HG03469 (cell line): Measurements from ENCODE around the gene RPS6KA3.
A peak's percentile ranks its signal among the peaks of the same experiment; 100 is the strongest.

Experiments
- ATAC-seq: cut with Tn5 transposase; IDR thresholded peaks from one replicate; pipeline ENCODE4 v1.9.1; 2021; ENCODE audit warnings: mild to moderate bottlenecking, moderate library complexity, moderate number of reproducible peaks; ENCODE audit not compliant: unreplicated experiment

RPS6KA3 gene

DNA sequence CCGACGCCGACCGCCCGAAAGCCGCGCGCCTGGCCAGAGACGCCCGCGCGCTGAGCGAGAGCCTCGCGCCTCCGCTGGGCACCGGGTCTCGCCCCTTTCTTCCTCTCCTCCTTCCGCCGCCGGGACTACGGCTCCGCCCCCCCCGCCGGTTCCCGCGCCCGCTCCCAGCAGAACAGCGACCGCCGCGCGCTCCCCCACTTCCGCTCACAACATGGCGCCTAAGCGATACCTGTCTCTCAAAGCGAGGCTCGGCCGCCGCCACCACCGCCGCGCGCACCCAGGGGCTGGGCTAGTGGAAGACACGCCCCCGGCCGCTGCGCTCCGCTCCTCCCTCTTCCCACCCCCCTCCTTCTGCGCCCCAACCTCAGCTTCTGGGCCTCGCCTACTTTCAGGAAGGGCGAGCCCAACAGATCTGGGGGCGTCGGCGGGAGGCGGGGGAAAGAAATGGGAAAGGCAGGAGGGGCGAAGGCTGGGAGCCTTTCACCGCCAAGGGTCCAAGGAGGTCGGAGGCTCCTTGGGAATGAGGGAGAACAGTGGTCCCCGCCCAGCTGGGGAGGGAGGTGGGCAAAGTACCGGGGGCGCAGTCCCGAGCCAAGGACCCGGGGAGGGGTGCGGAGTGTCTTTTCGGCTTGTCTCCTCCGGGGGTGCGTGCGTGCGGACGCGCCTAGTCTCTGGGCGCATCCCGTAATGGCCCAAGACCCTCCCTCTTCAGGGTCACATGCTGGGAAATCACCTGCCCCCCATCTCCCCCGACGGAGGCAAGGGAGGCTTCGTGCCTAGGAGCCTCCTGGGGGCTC, at the start of gene RPS6KA3:
RPS6KA3 (minus strand) TSS at position 100 of the 797 bp plus-strand sequence. CDS start 277 bp downstream, outside the sequence.
- peak; percentile 57 for ATAC-seq

DNA sequence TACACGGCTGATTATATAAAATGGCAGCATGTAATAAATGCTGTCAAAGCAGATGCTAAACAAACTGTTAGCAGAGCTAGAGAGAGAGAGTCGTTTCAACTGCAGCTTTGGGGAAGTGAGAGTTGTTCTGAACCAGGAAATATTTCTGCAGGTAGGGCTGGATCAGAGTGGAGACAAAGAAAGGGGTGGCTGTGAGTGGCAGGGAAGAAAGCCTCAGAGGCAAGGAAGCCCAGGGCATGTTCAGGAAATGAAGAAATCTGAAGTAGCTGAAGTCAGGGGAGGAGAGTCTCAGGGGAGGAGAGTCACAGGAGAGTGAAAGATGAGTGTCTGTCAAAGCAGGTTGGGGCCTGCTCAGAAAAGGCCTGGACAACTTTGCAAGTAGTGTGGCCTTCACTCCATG, 48.4 kb upstream of the RPS6KA3 start:
- ATAC-seq: peak; percentile 71

DNA sequence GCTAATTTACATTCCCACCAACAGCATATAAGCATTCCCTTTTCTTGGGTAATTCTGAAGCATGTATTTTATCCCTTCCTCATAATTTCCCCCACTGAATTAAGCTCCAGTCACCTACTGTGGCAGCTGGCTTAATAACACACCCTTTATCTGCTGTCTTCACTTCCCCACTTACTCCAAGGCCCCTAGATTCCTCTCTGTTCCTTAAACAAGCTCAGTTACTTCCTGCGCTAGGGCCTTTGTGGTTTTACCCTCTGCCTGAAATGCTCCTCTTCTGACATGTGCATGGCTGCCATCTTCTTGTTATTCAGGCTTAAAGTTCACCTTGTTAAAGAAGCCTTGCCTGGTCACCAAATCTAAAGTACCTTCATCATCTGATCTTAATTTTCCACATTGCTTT, 47.2 kb upstream of the RPS6KA3 start:
- no peak for ATAC-seq

DNA sequence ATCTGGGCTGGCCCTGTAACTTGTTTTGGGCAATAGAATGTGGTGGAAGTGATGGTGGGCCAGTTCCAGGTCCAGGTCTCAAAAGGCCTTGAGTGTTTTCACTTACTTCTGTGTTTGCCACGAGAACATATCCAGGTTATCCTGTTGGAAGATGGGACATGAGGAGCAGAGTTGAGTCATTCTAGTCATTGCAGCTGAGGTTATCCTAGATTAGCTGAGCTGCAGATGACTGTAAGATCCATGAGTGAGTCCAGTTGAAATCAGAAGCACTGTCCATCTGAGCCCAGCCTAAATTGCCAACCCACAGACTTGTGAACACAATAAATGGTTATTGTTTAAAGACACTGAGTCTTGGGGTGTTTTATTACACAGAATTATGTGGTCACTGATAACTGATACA, 45.3 kb upstream of the RPS6KA3 start:
- no peak for ATAC-seq

DNA sequence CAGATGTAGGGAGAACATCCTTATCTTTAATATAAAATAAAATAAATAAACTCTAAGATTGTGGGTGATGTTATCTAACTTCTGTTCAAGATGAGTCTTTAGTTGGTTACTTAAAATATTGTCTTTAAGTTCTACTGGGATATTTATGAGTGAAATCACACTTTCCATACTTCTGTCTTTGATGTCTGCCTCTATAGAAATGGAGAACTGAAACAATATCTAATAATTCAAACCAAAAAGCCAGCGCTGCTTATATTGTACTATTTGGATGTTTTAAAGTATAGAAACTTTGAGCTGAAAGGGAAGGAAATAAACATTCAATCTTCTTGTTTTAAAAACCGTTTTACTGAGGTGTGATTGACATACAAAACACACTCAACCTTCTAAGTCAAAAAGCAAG, 44.8 kb upstream of the RPS6KA3 start:
- ATAC-seq: no peak

DNA sequence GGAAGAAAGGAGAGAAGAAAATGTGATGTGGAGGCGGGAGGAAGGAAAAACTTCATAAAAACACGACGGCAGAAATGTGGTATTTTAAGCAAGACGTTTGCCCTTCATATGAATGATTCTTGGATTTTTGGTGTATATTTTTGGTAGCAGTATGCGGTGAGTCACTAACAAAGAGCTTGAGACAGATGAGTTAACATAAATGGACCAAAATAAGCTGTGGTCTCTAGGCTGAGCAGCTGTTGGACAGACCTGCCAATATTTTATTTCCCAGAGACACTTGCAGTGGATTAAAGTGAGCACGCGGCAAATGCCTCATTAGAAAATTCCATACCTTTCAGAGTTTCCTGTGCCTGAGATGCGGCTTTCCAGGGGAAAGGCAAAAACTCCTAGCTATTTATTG, 43.1 kb upstream of the RPS6KA3 start:
- no peak for ATAC-seq

DNA sequence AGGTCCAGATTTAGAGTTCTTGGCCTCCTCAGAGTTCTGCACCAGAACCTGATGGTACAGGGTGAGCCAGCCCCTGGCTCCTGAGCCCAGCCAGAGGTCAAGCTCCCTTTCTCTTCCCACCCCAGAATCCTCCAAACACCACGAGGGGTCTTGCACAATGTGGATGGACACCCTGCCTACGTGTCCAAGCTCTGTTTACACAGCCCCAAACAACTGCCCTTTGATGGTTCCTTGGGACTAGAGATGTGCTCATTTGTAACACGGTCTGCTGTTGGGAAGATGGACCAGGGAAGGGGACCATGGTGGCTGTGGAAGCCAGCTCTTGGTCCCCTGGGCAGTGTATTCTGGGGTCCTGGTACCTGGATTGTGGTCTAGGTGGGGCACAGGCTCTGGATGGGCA, 40.0 kb upstream of the RPS6KA3 start:
- no peak for ATAC-seq

DNA sequence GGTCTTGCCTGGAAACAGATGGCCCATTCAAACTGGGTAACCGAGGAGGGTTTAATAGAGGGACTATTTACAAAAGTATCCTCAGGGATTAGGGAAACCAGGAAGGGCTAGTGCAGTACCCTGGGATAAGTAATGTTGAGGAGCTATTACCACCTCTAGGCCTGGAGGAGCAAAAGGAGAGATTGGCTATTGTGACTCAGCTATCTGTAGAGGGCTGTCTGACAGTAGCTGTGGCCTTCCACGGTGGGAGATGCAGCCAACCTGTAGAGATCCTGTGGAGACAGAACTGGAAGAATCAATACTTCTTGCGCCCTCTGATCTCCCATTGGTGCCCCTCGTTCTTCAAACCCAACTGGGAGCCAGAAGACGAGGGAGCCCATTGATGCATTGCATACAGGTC, 34.1 kb upstream of the RPS6KA3 start:
- no peak for ATAC-seq

DNA sequence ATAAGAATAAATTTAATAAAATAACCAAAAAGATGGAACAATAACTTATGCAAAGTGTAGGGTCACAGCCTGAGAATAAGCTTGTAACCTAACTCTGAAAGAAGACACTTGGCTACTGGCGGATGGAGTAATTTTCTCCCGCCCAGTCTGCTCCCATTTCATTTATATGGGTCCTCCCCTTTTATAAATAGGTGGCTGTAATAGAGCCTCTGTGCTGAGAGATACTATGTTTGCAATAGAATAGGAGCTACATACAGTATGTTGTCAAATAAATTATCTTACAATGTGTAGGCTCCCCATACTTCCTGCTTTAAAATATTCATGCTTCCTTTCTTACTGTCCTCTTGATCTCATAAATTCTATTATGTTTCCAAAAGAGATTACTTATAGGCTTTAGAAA, 28.2 kb upstream of the RPS6KA3 start:
- ATAC-seq: no peak

DNA sequence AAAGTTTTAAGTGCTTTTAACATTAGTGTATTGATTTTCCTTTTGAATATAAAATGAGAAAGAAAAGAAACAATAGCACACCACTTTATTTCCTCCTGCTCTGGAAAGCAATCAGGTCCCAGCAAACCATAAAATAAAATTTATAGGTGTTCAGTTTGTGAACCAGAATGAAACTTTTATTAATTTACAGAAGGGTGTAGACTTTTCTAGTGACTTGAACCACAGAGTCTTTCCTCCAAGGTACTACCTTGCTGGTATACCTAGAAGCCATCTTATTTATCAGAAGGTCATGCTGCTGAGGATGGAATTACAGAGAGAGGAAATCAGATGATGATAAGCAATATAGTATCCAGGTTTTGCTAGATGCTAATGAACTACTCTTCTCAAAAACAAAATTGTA, 27.6 kb upstream of the RPS6KA3 start:
- ATAC-seq: no peak

DNA sequence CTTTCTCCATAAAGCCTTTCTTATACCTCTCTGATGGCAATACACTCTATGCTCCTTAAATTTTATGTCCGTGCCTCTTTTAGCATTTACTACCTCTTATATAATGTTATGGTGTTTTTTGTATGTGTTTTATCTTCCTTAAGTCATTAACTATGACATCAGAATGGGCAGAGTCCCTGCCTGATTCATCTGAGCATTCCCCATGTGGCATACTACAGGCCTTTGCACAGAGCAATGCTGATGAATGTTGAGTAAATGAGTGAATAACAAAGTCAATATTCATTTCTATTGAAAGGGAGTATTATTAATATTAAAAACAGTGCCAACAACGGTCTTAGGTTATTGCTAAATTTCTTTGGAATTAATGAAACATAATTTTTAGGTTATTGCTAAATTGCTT, 18.8 kb upstream of the RPS6KA3 start:
- no peak for ATAC-seq

DNA sequence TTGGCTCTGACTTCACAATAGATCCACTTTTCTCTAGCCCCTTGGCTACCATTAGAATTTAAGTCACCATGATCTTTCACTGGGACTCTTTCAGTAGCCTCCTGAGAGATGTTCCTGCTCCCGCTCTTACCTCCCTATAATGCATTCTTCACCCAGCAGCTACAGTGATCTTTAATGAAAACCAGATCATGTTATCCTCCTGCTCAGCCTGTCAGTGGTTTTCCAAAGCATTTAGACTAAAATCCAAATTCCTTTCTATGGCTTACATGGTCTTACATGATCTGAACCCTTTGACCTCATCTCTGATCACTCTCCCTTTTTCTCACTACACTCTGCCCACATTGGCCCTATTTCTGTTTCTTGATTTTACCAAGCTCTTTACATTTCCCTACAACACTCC, 18.3 kb upstream of the RPS6KA3 start:
- no peak for ATAC-seq

DNA sequence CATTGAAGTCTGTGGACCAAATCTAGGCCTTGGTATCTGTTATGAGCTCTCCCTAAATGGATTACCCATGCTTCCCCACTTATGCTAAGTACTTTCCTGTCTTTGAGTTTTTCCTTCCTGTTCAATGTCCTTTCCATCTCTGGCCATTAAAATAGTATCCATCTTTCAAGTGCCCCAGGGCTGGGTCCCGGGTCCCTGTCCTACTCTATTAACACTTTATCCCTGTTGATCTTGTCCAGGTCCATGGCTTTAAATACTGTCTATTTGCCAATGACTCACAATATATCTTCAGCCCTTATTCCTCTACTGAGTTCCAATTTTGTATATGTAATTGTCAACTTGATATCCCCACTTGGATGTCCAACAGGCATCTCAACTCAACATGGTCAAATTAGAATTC, 17.7 kb upstream of the RPS6KA3 start:
- no peak for ATAC-seq

DNA sequence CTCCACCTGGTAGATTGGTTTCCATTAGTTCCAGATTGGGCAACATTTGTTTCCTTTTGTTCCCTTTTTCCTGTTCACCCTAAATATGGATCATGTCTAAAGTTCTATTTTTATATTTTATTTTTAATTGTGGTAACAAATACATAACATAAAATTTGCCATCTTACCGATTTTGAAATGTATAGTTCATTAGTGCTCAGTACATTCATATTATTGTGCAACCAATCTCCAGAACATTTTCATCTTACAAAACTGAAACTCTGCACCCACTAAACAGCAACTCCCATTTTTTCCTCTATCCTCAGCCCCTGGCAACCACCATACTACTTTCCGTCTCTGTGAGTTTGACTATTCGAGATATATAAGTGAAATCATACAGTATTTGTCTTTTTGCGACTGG, 14.2 kb upstream of the RPS6KA3 start:
- ATAC-seq: no peak

DNA sequence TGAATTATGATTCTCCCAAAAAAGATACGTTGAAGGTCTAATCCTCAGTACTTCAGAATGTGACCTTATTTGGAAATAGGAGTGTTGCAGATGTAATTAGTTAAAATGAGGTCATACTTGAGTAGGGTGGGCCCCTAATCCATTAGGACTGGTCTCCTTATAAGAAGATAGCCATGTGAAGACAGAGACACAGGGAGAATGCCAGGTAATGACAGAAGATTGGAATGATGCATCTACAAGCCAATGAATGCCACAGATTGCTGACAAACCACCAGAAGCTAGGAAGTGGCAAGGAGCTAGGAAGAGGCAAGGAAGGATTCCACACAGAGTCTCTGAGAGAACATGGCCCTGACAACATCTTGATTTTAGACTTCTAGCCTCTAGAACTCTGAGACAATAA, 7.4 kb upstream of the RPS6KA3 start:
- no peak for ATAC-seq

DNA sequence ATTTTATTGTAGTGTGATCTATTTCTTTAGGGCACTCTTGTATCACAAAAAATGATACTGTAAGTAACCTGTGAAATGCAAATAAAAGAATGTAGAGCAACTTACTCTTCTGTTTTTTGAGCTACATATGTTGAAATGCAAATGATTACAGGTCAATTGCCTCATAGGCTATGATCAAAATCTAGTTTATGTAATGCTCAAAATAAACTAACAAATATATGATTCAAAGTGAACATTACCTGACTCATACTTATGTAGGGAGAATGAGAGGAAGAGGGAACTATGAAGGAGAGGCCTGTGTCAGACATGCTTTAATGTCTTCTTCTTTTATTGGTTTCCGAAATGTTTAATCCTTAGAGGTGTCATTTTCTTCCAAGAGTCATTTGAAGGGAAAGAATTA, 5.0 kb upstream of the RPS6KA3 start:
- no peak for ATAC-seq

DNA sequence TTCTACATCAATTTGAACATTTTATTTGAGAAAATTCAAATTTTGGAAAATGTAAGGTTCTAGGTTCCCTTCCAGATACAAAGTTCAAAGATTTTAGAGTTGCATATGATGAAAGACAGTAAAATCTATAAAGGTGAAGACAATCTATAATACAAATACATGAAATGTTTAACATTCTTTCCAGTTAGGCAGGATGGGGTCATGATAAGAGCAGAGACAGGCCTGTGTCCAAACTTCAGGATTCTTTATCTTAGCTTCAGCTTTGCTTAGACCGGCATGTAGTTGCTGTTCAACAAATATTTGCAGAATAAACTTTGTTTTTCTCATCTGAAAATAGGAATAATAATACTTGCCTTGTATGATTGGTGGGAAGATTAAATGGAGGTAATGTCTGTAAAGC, 4.5 kb upstream of the RPS6KA3 start:
- ATAC-seq: no peak

DNA sequence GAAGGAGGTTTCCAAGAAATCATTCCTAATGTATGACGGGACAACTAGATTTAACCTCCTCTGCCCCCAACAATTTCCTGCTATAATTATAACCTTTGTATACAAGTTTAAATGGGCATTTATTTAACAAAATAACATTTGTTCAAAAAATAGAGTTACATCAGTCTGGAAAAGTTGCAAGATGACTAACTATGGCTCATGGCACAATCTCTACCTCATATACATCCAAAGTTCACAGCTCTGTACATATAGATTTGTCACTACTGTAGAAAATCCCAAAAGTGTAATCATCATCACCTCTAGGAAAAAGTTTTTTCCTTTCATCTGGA, 3.8 kb upstream of the RPS6KA3 start:
- ATAC-seq: no peak

DNA sequence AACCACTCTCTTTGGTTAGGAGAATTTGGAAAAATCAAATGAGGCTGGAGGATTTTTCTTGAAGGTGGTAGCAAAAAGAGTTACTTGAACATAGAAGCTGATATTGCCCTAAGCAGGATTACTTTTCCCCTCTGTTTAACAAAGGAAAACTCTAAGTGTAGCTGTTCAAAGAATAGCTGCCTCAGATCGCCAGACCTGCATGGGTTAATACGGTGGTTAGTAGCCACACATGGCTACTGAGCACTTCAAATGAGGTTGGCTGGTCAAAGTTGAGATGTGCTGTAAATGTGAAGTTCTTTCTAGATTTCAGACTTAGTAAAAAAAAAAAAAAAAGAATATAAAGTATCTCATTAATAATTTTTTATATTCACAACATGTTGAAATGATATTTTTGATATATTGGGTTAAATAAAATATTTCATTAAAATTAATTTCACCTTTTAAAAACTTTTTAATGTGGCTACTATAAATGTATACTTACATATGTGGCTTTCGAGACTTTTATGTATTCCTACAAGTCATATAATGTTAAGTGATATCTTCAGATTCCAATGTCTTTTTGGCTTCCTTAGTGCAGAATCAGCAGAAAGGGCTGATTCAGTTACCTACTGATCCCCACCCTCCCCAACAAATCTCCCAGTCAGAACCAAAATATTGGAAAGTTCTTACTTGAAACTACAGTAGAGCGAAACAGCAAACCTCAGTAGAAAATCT, 3.3 kb upstream of the RPS6KA3 start:
- no peak for ATAC-seq

DNA sequence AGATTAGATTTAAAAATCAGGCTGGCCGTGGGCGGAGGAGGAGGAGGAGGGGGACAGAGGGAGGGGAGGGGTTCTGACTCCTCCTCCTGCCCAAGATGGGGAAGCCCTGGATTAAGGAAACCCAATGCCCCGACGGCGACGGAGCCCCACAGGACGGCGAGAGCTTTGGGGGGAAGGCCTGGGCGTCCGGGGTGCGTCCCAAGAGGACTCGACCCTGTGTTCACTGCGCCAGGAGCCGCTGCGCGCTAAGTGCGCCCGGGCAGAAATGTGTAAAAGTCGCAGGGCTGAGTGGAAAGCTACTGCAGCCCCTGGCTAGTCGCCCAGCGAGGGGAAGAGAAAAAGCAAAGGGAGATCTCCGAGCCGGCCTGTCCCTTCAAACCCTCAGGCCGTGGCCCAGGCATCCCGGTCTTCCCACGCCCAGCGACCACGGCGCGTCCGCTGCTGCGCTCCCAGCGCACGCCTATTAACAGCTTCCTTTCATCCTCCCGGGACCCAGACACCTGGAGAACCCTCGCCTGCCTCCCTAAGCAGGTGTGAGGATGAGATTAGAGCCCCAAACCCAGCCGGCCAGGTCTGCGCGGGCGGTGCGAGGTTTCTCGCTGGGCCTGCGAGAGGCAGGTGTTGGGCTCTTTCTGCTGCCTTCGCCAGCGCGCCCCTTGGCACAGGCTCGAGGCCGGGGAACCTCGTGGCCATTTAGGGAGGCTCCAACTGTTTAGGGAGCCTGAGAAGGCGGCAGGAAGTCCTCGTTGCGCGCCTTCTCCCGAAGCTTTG, 1.4 kb upstream of the RPS6KA3 start:
- no peak for ATAC-seq

DNA sequence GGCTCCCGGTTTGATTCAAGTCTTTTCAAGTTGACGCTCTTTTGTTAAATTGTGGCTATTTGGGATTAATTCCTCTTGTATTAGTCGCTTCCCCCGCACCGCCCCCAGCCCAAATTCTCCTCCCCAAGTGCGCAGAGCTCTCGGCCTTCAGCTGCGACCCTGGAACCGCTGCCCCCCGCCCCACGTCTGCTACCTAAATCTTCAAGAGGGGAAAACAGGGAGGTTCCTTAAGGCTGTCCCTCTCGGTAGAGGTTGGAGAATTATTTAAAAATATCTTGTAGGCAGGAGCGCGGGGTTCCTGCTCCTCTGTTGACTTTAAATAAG, 860 bp upstream of the RPS6KA3 start:
- ATAC-seq: no peak
